ENCODE data around the gene MRPS18C.
"Not testable (repeated sequence)": the region's sequence is repeated elsewhere in the genome, so short reads cannot be mapped to it uniquely, and the experiment has no call there.

The MRPS18C gene

GRCh38 chr4:83454686-83455085, 1.2 kb upstream of the MRPS18C start:
- Histone ChIP-seq H3K4me1 (ENCODE audit: control insufficient read depth in 1 of 2, insufficient read depth in 2 of 2, low read length in 2 of 2) (peaks cover 0 to 25% of the 10 kb centered on the region in 2 donors), H3K27ac (ENCODE audit: low read length) (peak overlapping the region; percentile 97), H3K36me3 (ENCODE audit: control insufficient read depth in 1 of 2, insufficient read depth in 2 of 2, low read length in 2 of 2) (peaks cover 12 to 39% of the 10 kb centered on the region in 2 donors), H3K27me3 (ENCODE audit: low read depth, low read length) (no peaks in the 10 kb centered on the region), H3K9me3 (ENCODE audit: control insufficient read depth in 1 of 2, low read length in 2 of 2) (no peaks in the 10 kb centered on the region), H3K4me3 (ENCODE audit: low read depth in 1 of 2, low read length in 2 of 2) (peak overlapping the region; percentile 73 to 97)

GRCh38 chr4:83456184-83456501, 285 bp downstream of the MRPS18C start:
- Histone ChIP-seq H3K4me1 (ENCODE audit: control insufficient read depth in 1 of 2, insufficient read depth in 2 of 2, low read length in 2 of 2) (peaks cover 0 to 25% of the 10 kb centered on the region in 2 donors), H3K36me3 (ENCODE audit: control insufficient read depth in 1 of 2, insufficient read depth in 2 of 2, low read length in 2 of 2) (peaks cover 15 to 49% of the 10 kb centered on the region in 2 donors), H3K27ac (ENCODE audit: low read length) (peak overlapping the region; percentile 97), H3K27me3 (ENCODE audit: low read depth, low read length) (no peaks in the 10 kb centered on the region), H3K9me3 (ENCODE audit: control insufficient read depth in 1 of 2, low read length in 2 of 2) (no peaks in the 10 kb centered on the region), H3K4me3 (ENCODE audit: low read depth in 1 of 2, low read length in 2 of 2) (peak overlapping the region; percentile 73 to 97)

DNA sequence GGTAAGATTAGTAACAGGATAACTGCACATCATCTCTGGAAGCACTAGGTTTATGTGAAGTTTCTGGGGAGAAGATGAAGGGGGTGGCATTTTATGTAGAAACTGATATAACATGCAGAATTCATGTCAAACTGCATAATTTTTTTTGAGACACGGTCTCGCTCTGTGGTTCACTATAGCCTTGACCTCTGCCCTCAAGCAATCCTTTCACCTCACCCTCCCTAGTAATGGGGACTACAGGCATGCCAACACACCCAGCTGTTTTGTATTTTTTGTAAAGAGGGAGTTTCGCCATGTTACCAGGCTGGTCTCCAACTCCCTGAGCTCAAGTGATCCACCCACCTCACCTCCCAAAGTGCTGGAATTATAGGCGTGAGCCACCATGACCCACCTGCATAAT, 17.6 kb downstream of the MRPS18C start:
- Histone ChIP-seq H3K4me3 (ENCODE audit: low read depth in 1 of 2, low read length in 2 of 2) (no peak overlapping the region), H3K4me1 (ENCODE audit: control insufficient read depth in 1 of 2, insufficient read depth in 2 of 2, low read length in 2 of 2) (no peaks in the 10 kb centered on the region), H3K27me3 (ENCODE audit: low read depth, low read length) (no peaks in the 10 kb centered on the region), H3K36me3 (ENCODE audit: control insufficient read depth in 1 of 2, insufficient read depth in 2 of 2, low read length in 2 of 2) (peaks cover 4 to 26% of the 10 kb centered on the region in 2 donors), H3K27ac (ENCODE audit: low read length) (no peak overlapping the region), H3K9me3 (ENCODE audit: control insufficient read depth in 1 of 2, low read length in 2 of 2) (no peaks in the 10 kb centered on the region)

DNA sequence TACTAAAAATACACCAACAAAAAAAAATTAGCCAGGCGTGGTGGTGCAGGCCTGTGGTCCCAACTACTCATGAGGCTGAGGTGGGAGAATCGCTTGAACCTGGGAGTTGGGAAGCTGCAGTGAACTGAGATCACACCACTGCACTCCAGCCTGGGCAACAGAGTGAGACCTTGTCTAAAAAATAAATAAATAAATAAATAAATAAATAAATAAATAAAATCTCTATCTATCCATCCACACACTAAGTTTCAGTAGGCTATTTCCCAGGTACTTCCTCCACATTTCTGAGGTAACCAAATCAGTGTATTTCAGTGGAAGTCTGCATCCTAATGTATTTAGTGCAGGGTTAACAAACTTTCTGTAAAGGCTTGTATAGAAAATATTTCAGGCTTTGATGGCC, 18.1 kb downstream of the MRPS18C start:
- no peaks in the 10 kb centered on the region for H3K4me1 ChIP-seq (ENCODE audit: control insufficient read depth in 1 of 2, insufficient read depth in 2 of 2, low read length in 2 of 2)
- H3K27ac ChIP-seq (ENCODE audit: low read length), result no peak overlapping the region
- peaks cover 4 to 23% of the 10 kb centered on the region in 2 donors for H3K36me3 ChIP-seq (ENCODE audit: control insufficient read depth in 1 of 2, insufficient read depth in 2 of 2, low read length in 2 of 2)
- H3K4me3 ChIP-seq (ENCODE audit: low read depth in 1 of 2, low read length in 2 of 2), result no peak overlapping the region
- no peaks in the 10 kb centered on the region for H3K27me3 ChIP-seq (ENCODE audit: low read depth, low read length)
- H3K9me3 ChIP-seq (ENCODE audit: control insufficient read depth in 1 of 2, low read length in 2 of 2), result no peaks in the 10 kb centered on the region

DNA sequence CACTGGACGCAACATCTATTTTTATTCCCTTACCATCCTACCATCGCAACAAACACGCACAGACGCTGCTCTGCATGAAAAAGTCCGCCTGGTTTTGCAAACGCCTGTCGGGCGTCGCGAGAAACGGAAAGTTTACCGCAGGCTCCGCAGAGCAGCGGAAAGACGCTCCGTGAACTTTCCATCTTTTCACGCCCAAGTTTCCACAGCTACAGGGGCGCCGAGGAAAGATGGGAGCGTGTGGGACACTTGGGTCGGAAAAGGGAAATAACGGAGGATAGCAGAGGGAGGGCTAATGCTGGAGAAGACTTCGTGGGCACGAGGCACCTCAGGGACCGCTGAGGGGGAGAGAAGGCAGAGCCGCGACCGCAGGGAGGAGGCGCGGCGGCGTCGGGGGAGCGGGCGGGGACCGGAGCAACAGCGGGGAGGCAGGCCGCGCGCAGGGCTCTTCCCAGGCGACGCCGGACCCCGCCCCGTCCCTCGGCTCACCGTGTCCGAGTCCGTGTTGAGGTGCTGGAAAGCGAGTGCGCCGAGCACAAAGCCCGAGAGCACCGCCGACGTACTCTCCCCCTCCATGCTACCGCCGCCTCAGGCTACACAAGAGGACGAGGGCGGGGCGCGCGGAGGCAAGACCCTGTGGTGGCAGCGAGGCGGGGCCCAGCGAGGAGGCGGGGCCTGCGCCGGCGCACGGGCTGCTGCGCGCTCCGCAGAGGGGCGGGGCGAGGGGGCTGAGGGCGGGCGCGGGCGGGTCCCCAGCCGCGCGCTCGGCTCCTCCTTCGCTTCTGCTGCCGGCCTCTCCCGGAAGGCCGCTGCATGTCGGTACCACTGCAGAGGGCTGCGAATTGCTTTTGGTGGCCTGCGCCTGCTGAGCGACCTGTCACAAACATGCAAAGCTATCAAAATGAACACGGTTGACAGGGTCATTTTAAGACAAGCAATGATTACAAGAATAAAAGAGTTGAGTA, 28.9 kb downstream of the MRPS18C start, which contains the start of gene ABRAXAS1:
Gene ABRAXAS1, minus strand, starts transcription at position 601 of the 962 bp plus-strand sequence. Its CDS starts 28 bp downstream, at position 573.
- Histone ChIP-seq H3K27ac (ENCODE audit: low read length) (peak within 1 kb of the TSS; percentile 76), H3K9me3 (ENCODE audit: control insufficient read depth in 1 of 2, low read length in 2 of 2) (no peaks in the 10 kb centered on the region), H3K4me3 (ENCODE audit: low read depth in 1 of 2, low read length in 2 of 2) (peak within 1 kb of the TSS; percentile 84 to 97)

GRCh38 chr4:83486457-83487129, 30.7 kb downstream of the MRPS18C start:
- Histone ChIP-seq H3K4me1 (ENCODE audit: control insufficient read depth in 1 of 2, insufficient read depth in 2 of 2, low read length in 2 of 2) (peaks cover 0 to 9% of the 10 kb centered on the region in 2 donors), H3K36me3 (ENCODE audit: control insufficient read depth in 1 of 2, insufficient read depth in 2 of 2, low read length in 2 of 2) (no peaks in the 10 kb centered on the region), H3K9me3 (ENCODE audit: control insufficient read depth in 1 of 2, low read length in 2 of 2) (no peaks in the 10 kb centered on the region), H3K27me3 (ENCODE audit: low read depth, low read length) (no peaks in the 10 kb centered on the region), H3K27ac (ENCODE audit: low read length) (no peak overlapping the region), H3K4me3 (ENCODE audit: low read depth in 1 of 2, low read length in 2 of 2) (no peak overlapping the region)

More for the DNA sequence above, 28.9 kb downstream of the MRPS18C start, which contains the start of gene ABRAXAS1:
- H3K4me1 ChIP-seq (ENCODE audit: control insufficient read depth in 1 of 2, insufficient read depth in 2 of 2, low read length in 2 of 2), result peaks cover 0 to 9% of the 10 kb centered on the region in 2 donors
- H3K36me3 ChIP-seq (ENCODE audit: control insufficient read depth in 1 of 2, insufficient read depth in 2 of 2, low read length in 2 of 2), result no peaks in the 10 kb centered on the region
- H3K27me3 ChIP-seq (ENCODE audit: low read depth, low read length), result no peaks in the 10 kb centered on the region

DNA sequence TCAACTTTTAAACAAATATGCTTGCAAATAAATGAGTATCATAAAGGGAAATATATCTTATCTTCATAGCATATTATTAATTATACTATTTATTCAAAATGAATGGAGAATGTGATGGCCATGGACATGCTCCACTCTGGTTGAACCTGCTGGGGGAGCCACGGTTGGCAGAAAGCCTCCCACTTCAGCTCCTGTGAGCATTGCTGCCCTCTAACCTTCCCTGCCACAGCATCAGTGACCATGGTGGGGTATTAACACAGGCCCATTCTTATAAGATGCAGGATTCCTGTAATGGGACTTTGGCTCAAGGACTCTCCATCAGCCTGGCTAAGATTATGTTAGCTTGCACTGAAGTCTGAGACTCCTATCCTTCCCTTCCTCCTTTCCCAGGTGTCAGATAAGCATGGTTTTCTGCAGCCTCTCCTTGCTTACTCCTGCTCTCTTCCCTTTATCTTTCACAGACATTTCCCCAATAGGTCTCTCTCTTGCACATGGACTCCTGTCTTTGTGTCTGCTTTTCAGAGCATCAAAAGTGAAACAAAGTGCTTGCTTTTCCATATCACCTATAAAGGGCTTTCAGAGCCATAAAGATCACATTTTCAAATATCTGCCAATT, 34.0 kb downstream of the MRPS18C start:
- H3K27ac ChIP-seq (ENCODE audit: low read length), result no peak overlapping the region
- H3K27me3 ChIP-seq (ENCODE audit: low read depth, low read length), result no peaks in the 10 kb centered on the region
- no peaks in the 10 kb centered on the region for H3K9me3 ChIP-seq (ENCODE audit: control insufficient read depth in 1 of 2, low read length in 2 of 2)
- no peaks in the 10 kb centered on the region for H3K36me3 ChIP-seq (ENCODE audit: control insufficient read depth in 1 of 2, insufficient read depth in 2 of 2, low read length in 2 of 2)
- H3K4me1 ChIP-seq (ENCODE audit: control insufficient read depth in 1 of 2, insufficient read depth in 2 of 2, low read length in 2 of 2), result peaks cover 0 to 6% of the 10 kb centered on the region in 2 donors
- no peak overlapping the region for H3K4me3 ChIP-seq (ENCODE audit: low read depth in 1 of 2, low read length in 2 of 2)

DNA sequence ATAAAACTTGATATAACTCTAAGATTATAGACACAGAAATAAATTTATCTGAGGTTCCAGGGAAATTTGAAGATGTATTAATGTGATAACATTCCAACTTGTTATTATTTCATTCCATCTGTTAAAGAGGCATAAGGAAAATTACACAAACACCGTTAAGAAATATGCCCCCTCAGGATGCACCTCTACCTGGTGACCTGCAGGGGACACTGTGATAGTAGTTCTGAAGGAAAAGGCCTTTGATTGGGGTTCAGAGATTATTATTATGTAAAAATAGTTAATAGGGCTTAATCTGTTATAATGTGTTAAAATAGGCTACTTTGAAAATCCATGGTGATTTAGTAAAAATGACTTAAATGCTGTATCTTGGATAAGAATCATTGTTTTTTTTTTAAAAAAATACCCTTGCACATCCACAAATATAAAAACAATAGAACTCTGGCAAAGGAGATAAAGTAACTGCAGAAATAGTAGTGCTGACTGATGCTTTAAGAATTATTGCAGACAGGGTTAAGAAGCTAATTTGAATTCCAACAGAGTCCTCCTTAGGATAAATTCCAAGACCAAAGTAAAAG, 35.1 kb downstream of the MRPS18C start:
- Histone ChIP-seq H3K36me3 (ENCODE audit: control insufficient read depth in 1 of 2, insufficient read depth in 2 of 2, low read length in 2 of 2) (no peaks in the 10 kb centered on the region), H3K9me3 (ENCODE audit: control insufficient read depth in 1 of 2, low read length in 2 of 2) (no peaks in the 10 kb centered on the region), H3K4me3 (ENCODE audit: low read depth in 1 of 2, low read length in 2 of 2) (no peak overlapping the region), H3K27me3 (ENCODE audit: low read depth, low read length) (no peaks in the 10 kb centered on the region), H3K4me1 (ENCODE audit: control insufficient read depth in 1 of 2, insufficient read depth in 2 of 2, low read length in 2 of 2) (no peaks in the 10 kb centered on the region), H3K27ac (ENCODE audit: low read length) (no peak overlapping the region)

- not testable (repeated sequence) for H3K36me3 ChIP-seq (ENCODE audit: control insufficient read depth in 1 of 2, insufficient read depth in 2 of 2, low read length in 2 of 2); H3K27me3 ChIP-seq (ENCODE audit: low read depth, low read length); H3K9me3 ChIP-seq (ENCODE audit: control insufficient read depth in 1 of 2, low read length in 2 of 2); H3K4me1 ChIP-seq (ENCODE audit: control insufficient read depth in 1 of 2, insufficient read depth in 2 of 2, low read length in 2 of 2); H3K4me3 ChIP-seq (ENCODE audit: low read depth in 1 of 2, low read length in 2 of 2); H3K27ac ChIP-seq (ENCODE audit: low read length)
These were observed 40.4 kb downstream of the MRPS18C start for GRCh38 chr4:83496085-83496917.

DNA sequence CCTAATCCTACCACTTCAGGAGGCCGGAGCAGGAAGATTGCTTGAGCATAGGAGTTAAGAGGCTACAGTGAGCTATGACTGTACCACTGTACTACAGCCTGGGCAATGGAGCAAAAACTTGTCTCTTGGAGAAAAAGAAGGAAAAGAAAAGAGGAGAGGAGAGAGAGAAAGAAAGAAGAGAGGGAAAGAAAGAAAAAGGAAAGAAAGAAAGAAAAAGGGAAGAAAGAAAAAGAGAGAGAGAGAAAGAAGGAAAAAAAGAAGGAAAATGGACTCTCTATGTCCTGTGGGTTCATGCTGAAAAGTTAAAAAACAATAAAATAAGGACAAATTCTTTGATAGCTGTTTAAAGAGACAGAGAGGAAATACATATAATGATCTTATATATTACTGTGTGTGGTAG, 42.3 kb downstream of the MRPS18C start:
- Histone ChIP-seq H3K9me3 (ENCODE audit: control insufficient read depth in 1 of 2, low read length in 2 of 2) (no peaks in the 10 kb centered on the region), H3K36me3 (ENCODE audit: control insufficient read depth in 1 of 2, insufficient read depth in 2 of 2, low read length in 2 of 2) (no peaks in the 10 kb centered on the region), H3K27me3 (ENCODE audit: low read depth, low read length) (no peaks in the 10 kb centered on the region), H3K4me1 (ENCODE audit: control insufficient read depth in 1 of 2, insufficient read depth in 2 of 2, low read length in 2 of 2) (no peaks in the 10 kb centered on the region), H3K4me3 (ENCODE audit: low read depth in 1 of 2, low read length in 2 of 2) (no peak overlapping the region), H3K27ac (ENCODE audit: low read length) (no peak overlapping the region)

Measured in muscle layer of duodenum (tissue), 2 donors.